Measurements from ENCODE around the gene INPP1.

- TF ChIP-seq CTCF (conservative IDR thresholded peaks at IDR 0.05) (no peak), ZFX (IDR thresholded peaks at IDR 0.05) (no peak)
These were observed 8.7 kb upstream of the INPP1 start for GRCh38 chr2:190334479-190335224.

Measured in C4-2B (cell line).